Amniotic epithelial cell (primary cell): ENCODE measurements around the gene ECE1.
"Not testable (repeated sequence)": the region's sequence is repeated elsewhere in the genome, so short reads cannot be mapped to it uniquely, and the experiment has no call there.

ENCODE experiments used
- DNase-seq: peaks from one replicate; pipeline ENCODE4 v3.0.0-alpha.2; 2010; ENCODE audit warnings: low read depth

ECE1 gene

GRCh38 chr1:21176586-21177555, 113.4 kb downstream of the ECE1 start, which contains the start of gene EIF4G3:
EIF4G3 (minus strand) TSS chr1:21176897; CDS start chr1:21002742, 174,155 bp downstream.
- DNase-seq, result peak; percentile 92

- no peak for DNase-seq
Observed at GRCh38 chr1:21175670-21176581, 114.3 kb downstream of the ECE1 start.

GRCh38 chr1:21175324-21175669, 115.0 kb downstream of the ECE1 start:
- peak; percentile 56 for DNase-seq

GRCh38 chr1:21174654-21175323, 115.5 kb downstream of the ECE1 start:
- peak; percentile 76 for DNase-seq

GRCh38 chr1:21174230-21174629, 116.0 kb downstream of the ECE1 start:
- no peak for DNase-seq

DNA sequence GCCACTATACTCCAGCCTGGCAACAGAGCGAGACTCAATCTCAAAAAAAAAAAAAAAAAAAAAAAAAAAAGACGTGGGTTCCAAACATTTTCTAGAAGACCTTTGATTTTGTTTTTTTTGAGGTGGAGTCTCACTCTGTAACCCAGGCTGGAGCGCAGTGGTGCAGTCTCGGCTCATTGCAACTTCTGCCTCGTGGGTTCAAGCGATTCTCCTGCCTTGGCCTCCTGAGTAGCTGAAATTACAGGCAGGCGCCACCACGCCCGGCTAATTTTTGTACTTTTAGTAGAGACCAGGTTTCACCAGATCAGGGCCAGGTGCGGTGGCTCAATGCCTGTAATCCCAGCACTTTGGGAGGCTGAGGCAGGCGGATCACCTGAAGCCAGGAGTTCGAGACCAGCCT, 117.2 kb downstream of the ECE1 start:
- not testable (repeated sequence) for DNase-seq

DNA sequence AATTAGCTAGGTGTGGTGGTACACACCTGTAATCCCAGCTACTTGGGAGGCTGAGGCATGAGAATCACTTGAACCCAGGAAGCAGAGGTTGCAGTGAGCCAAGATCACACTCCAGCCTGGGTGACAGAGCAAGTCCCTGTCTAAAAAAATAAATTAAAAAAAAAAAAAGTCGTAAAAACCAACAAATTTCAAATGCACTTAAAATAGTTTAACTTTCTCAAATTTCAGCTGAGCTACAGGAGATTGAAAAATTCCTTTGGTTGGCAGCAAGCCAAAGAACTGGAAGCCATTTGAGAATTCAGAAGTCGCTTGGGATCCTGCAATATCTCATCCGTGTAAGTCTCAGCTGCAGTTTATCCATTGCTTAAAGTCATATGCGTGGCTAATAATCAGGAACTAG, 119.4 kb downstream of the ECE1 start:
- peak; percentile 43 for DNase-seq

- DNase-seq, result no peak
Observed at GRCh38 chr1:21168444-21168843, 121.8 kb downstream of the ECE1 start.
